T47D (cell line): ENCODE results near the gene TENT5A.

Experiments used
- DNase-seq, 2 experiments: peaks; one replicate each; pipeline versions ENCODE4 v3.0.0 to v3.0.0-alpha.2; 2011 to 2012; ENCODE audit warnings: low read depth in 1 of 2, low spot score in 1 of 2
- JUND ChIP-seq: IDR thresholded peaks from 2 replicates; pipeline ENCODE4 v1.6.1; 2012; ENCODE audit warnings: low read depth
- in situ Hi-C: cut with HindIII; loops from 2 replicates; pipeline ENCODE4 v1.10.0; 2016; ENCODE audit warnings: low sequenced_read_pairs, low pct_unique_long_range_greater_than_20kb

The TENT5A gene

DNA sequence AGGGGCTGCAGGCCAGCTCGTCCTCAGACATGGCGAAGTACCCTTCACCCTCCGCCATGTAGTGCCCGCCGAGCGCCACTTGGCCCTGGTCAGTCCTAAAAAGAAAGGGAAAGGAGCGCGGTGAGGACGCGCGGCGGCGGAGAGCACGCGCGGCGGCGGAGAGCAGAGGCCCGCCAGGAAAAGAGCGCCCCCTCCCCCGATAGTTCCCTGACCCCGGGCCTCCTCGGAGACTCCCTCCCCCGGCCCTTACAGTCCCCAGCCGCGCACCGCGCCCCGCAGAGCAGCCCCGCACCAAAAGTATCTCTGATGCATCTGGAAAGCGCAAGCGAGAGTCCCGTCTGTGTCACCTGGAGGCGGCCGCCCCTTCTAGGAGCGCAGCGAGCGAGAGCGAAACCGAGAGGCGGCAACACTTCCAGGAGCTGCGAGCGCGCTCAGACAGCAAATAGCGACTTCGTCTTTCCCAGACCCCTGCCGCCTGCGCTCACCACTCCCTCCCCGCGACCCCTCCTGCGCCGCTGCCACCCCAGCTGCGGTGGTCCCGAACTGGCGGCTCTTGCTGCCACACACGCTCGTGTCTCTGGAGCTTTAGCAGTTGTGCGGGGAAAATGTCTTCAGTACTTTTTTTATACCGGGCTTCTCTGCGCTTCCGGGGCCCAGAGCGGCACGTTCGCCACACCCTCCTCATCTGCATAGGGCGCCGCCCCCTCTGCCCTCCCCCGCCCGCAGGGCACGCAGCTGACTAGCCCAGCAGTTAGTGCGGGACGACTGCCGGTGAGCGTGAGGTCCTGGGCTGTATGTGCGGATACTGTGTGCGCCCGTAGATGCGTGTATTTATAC, at the start of gene TENT5A:
TENT5A (minus strand) TSS at position 598 of the 837 bp plus-strand sequence; CDS start at position 58, 540 bp downstream.
- TF ChIP-seq JUND, result no peak
- in situ Hi-C loops, result no loop called here
- DNase-seq, result peak; percentile 79 to 91

DNA sequence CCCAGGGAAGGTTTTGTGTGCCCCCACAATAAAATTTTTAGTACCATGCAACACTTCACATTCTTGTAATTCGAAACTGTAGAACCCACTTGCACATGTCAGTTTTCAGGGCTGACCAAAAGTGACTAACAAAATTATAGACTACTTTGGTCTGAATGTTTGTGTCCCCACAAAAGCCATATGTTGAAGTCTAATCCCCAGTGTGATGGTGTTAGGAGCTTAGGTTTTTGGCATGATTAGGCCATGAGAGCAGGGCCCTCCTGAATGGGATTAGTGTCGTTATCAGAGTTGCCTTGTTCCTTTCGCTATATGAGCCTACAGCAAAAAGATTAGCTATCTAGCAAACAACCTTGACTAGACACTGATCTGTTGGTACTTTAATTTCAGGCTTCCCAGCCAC, 49.0 kb upstream of the TENT5A start:
- no peak for DNase-seq
- no peak for TF ChIP-seq JUND
- in situ Hi-C loops, result no loop called here

DNA sequence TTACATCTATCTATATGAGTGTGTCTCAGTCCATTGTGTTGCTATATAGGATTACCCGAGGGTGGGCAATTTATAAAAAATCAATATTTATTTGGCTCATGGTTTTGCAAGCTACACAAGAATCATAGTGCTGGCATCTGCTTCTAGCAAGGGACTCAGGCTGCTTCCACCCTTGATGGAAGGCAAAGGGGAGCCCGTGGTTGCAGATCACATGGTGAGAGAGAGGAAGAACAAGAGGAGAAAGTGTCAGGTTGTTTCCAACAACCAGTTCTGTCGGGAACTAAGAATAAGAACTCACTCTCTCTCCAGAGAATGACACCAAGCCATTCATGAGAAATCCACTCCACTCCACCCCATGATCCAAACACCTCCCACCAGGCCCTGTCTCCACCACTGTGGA, 48.2 kb upstream of the TENT5A start:
- in situ Hi-C loops, result no loop called here
- TF ChIP-seq JUND, result no peak
- DNase-seq, result no peak

DNA sequence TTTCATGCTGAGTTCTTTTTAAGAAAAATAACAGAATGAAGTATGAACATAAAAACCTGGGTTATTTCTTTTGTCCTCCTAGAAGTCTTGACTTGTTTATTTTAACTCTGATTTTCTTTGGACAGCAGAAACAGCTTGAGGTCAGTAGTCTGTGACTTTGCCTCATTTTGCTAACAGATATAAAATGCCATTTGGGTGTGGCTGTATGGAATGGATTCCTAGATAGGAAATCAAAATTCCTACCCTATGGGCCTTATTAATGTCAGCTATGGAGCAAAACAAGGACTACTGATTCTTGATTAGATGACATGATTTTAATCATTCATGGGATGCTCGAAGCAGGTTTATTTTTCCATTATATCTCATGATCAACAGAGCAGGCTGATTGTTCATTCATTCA, 46.8 kb upstream of the TENT5A start:
- DNase-seq, result no peak
- in situ Hi-C loops, result no loop called here
- no peak for TF ChIP-seq JUND

DNA sequence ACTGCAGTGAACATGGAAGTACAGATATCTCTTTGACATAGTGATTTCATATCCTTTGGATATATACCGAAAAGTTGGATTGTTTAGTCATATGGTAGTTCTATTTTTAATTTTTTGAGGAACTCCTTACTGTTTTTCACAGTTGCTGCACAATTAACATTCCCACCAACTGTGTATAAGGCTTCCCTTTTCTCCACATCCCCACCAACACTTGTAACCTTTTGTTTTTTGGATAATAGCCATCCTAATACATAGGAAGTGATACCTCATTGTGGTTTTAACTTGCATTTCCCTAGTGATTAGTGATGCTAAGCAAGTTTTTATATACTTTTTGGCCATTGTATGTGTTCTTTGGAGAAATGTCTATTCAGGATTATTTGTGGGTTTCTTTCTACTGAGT, 45.1 kb upstream of the TENT5A start:
- TF ChIP-seq JUND, result no peak
- in situ Hi-C loops, result no loop called here
- DNase-seq, result no peak

DNA sequence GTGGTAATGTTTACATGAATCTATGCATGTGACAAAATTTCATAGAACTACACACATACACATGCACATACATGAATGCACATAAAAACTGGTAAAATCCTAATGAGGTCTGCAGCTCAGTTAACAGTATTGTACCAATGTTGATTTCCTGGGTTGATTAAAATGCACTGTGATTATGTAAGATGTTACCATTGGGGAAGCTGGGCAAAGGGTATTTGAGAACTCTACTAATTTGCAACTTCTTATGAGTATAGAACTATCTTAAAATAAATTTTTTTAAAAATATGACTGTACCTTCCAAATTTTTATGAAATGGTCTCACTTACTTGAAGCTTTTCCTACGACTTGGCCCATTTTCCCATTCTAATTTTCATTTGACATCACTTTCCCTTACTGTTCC, 43.4 kb upstream of the TENT5A start:
- TF ChIP-seq JUND, result no peak
- in situ Hi-C loops, result no loop called here
- no peak for DNase-seq

DNA sequence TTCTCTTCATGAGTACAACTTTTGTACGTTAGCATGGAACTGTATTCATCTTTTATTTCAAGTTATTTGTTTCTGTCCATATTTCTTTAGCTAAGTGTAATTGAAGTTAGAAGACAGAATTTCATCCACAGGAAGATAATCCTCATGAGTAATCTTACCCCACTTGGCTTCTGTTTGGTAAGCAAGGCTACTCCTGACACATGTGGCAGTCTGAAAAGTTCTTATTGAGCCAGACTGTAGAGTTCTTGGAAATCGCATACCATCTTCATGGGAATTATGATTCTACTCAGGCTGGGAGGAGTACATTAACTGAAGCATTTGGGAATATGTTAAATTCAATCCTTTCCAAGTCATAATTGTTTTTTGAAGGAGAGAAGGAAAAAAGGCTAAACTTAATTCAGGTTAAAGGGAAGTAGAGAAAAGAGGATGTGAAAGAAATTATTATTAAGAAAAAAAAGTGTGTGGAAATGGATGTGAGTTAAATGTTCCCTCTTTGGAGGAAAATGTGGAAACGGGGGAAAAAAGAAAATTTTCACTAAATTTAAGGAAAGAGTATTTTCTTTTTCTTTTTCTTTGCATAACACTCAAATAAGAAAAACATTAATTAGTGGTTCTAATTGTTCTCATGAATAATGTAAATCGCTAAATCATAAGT, 41.5 kb upstream of the TENT5A start:
- TF ChIP-seq JUND, result no peak

DNA sequence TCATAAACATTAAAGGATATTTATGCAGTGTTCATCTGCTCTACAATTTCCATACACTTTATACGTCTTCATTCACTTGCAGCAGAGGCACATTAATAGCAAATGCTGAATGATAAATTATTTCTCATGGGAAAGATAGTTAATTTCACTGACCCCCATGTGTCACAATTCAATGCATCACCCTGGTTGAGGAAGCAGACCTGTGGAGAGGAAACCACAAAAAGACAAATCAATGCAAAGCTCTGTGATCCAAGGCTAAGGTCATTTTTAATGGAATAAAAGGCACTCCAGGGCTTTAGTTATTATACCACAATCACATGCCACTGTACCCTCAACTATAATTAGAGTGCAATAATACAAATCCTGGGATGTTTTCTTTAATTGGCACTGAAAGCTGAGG, 40.3 kb upstream of the TENT5A start:
- in situ Hi-C loops, result no loop called here
- no peak for DNase-seq
- TF ChIP-seq JUND, result no peak

More for the DNA sequence above, 41.5 kb upstream of the TENT5A start:
- in situ Hi-C loops, result no loop called here
- DNase-seq, result no peak

DNA sequence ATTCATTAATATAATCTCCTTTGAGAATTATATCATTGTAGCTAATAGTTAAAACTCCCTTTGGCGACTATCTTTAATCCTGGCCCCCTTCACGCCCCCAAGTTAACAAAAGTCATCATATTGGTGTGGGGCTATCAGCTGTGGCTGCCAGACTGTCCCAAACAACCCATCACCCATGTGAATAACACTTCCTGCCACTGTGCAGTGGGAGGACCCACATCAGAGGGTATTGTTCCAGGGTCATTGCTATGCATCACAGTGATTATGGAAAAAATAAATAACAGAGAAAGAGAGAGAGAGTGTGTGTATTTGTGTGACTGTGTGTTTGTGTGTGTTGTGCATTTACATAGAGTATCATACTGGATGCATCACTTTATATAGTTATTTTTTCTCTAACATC, 39.3 kb upstream of the TENT5A start:
- in situ Hi-C loops, result no loop called here
- DNase-seq, result no peak
- no peak for TF ChIP-seq JUND

DNA sequence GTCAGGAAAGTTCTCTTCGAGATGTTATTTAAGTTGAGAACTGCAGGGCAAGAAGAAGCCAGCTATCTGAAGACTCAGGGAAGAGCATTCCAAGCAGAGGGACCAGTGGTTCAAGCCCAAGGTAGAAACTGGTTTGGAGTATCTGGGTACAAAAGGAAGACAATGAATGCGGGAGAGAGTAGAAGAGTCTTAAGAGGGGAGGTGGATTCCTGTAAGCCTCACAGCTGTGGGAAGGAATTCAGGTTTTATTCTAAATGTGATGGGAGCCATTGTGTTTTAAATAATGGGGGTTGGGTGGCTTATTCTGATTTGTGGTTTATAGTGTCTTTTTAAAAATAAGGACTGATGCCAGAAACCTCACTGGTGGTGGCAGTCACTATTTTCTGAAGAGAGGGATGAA, 37.6 kb upstream of the TENT5A start:
- TF ChIP-seq JUND, result no peak
- DNase-seq, result no peak
- in situ Hi-C loops, result no loop called here

DNA sequence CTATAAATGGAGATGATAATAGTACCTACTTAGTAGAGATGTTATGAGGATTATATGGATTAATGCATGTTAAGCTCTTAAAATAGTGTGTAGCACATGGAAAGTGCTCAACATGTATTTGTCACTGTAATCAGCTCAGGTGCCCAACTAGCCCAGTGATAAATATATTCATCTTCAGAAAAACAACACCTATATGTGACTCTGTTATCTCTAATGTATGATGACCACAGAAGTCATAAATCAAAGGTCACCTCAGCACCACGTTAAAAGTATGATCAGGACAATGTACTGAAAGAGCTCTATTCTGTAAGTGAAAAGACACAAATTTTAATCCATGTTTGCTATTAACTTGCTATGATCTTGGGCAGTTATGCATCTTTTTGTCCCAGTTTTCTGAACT, 36.8 kb upstream of the TENT5A start:
- no peak for TF ChIP-seq JUND
- in situ Hi-C loops, result no loop called here
- DNase-seq, result no peak

DNA sequence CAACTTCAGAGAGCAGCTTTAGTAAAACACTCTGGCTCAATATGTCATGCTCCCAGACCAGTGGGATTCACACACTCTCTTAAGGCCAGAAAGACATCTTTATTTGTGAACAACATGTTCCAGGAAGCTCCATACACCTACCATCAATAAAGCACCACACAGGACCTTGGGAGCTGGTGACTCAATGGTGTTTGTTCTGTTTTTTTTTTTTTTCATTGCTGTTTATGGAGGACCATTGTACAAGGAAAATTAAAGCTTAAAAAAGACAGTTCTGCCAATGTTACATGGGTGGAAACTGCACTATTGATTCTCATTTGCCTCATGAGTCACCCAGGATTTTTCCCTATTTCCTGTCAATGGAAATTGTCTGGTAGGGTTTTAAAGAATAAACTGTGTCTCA, 36.3 kb upstream of the TENT5A start:
- in situ Hi-C loops, result no loop called here
- DNase-seq, result no peak
- no peak for TF ChIP-seq JUND

DNA sequence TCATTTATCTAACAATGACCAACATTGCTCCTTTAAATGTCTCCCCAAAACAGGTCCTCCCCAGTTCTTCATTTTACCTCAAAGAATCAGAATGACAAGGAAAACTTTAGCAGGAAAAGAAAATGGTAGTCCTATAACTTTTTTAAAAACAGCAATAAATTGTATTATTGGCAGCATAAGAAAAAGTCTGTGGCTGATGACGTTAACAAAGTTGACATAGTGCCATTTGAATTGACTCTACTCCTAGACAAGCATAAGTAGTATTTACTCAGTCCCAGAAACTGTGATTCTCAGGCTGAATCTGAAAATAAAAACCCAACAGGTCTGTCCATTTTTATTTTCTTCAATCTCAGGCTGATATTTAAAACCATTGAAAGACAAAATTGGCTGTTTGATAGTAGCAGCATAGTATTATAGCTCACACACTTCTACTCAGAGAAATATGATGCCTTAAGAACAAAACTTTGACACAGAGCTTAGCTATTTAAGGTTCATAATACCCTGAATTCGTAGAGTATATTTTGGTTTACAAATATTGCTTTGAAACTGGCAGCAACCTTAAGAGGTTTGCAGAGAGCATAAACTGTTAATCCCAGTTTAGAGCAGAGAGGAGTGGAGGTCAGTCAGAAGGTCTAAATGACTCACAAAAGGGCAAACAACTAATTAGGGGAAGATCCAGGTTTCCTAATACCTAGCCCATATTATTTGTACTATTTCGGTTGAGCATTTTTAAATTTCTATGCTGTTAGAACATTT, 35.0 kb upstream of the TENT5A start:
- DNase-seq, result no peak
- no peak for TF ChIP-seq JUND
- in situ Hi-C loops, result no loop called here
